PFSK-1 (cell line): ENCODE measurements around the gene XYLT1.

Experiments
- FOXP2 ChIP-seq: optimal IDR thresholded peaks from 2 replicates; pipeline ENCODE3; 2011; ENCODE audit warnings: borderline replicate concordance, control low read depth, inconsistent platforms; ENCODE audit not compliant: insufficient read depth; ENCODE audit errors: extremely low read length, extremely low read depth
- POLR2AphosphoS5 ChIP-seq: IDR thresholded peaks from 2 replicates; pipeline ENCODE4 v1.6.1; 2012; ENCODE audit warnings: low read depth, mild to moderate bottlenecking, control low read depth, low read length, moderate library complexity
- SIN3A ChIP-seq: IDR thresholded peaks from 2 replicates; pipeline ENCODE4 v1.6.1; 2012; ENCODE audit warnings: mild to moderate bottlenecking, low read length, moderate library complexity, borderline replicate concordance; ENCODE audit not compliant: insufficient read depth
- TAF1 ChIP-seq: IDR thresholded peaks from 2 replicates; pipeline ENCODE4 v1.6.1; 2012; ENCODE audit warnings: low read length, control low read depth, borderline replicate concordance; ENCODE audit not compliant: insufficient read depth
- TF ChIP-seq, protein P1 (sequence below), 2 experiments: IDR thresholded peaks; 2 replicates each; pipeline versions ENCODE4 v1.6.1 to v1.8.0; 2011 to 2012; ENCODE audit warnings: low read depth in 2 of 2, low read length in 2 of 2, control low read depth in 1 of 2, inconsistent platforms in 1 of 2, mild to moderate bottlenecking in 1 of 2, moderate library complexity in 1 of 2; ENCODE audit not compliant: insufficient read depth in 1 of 2

Gene XYLT1

DNA sequence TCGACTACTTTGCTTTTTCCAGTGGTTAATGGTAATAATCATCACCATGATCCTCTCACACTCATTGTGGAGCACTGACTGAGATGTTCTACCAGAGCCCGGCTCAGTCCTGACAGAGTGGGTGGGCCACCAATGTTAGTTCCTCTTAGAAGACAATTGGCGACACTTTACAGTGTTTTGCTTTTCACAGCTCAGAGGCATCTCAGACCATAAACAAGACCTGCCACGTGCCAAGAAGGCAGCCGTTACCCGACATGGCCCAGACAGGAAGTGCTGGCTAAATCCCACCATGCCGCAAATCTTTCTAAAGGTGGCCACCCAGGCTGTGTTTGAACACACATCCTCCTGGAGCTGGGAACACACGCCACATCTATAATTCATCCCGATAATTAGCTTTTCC is 103.7 kb downstream of the XYLT1 start:
- no peak for TF ChIP-seq FOXP2
- TF ChIP-seq SIN3A, result no peak
- TF ChIP-seq, protein P1, sequence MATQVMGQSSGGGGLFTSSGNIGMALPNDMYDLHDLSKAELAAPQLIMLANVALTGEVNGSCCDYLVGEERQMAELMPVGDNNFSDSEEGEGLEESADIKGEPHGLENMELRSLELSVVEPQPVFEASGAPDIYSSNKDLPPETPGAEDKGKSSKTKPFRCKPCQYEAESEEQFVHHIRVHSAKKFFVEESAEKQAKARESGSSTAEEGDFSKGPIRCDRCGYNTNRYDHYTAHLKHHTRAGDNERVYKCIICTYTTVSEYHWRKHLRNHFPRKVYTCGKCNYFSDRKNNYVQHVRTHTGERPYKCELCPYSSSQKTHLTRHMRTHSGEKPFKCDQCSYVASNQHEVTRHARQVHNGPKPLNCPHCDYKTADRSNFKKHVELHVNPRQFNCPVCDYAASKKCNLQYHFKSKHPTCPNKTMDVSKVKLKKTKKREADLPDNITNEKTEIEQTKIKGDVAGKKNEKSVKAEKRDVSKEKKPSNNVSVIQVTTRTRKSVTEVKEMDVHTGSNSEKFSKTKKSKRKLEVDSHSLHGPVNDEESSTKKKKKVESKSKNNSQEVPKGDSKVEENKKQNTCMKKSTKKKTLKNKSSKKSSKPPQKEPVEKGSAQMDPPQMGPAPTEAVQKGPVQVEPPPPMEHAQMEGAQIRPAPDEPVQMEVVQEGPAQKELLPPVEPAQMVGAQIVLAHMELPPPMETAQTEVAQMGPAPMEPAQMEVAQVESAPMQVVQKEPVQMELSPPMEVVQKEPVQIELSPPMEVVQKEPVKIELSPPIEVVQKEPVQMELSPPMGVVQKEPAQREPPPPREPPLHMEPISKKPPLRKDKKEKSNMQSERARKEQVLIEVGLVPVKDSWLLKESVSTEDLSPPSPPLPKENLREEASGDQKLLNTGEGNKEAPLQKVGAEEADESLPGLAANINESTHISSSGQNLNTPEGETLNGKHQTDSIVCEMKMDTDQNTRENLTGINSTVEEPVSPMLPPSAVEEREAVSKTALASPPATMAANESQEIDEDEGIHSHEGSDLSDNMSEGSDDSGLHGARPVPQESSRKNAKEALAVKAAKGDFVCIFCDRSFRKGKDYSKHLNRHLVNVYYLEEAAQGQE (IDR thresholded peaks at IDR 0.05; ENCODE audit: insufficient read depth in 1 of 2, low read depth in 2 of 2, low read length in 2 of 2), result no peak
- TF ChIP-seq TAF1, result no peak
- TF ChIP-seq POLR2AphosphoS5, result no peak

GRCh38 chr16:17366299-17366961 is 104.3 kb downstream of the XYLT1 start:
- TF ChIP-seq SIN3A, result no peak
- no peak for TF ChIP-seq POLR2AphosphoS5
- no peak for TF ChIP-seq FOXP2
- no peak for TF ChIP-seq TAF1
- TF ChIP-seq, protein P1 (IDR thresholded peaks at IDR 0.05; ENCODE audit: insufficient read depth in 1 of 2, low read depth in 2 of 2, low read length in 2 of 2), result no peak

DNA sequence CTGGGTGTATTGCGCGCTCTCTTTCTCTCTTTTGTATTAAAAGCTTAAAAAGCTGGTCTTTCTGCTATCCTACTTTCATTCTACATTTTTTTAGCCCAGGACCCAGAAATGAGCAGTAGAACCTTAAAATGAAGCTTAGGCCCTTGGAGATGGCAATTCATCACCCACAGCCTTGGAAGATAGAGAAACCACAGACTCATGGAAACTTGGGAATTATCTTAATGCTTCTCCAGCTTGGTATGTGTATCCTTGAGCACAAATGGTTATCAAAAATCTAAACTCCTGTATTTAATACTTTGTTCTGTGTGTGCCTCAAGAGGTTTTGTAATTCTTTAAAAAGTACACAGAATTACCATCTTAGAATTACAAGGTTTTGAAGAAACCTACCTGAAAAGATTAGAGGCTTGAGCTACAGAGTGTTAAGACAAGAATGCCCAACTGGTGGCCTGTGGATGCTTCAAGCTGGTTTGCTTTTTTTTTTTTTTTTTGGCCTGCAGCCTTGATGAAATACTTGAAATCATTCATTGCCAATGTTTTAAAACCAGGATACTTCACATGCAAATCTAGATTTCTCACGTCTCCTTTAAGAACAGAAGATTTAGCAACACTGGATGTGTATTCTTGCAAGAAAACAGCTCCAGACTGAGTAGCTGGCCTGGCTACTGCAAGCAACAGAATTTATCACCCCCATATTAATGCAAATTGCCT is 105.0 kb downstream of the XYLT1 start:
- TF ChIP-seq SIN3A, result no peak

DNA sequence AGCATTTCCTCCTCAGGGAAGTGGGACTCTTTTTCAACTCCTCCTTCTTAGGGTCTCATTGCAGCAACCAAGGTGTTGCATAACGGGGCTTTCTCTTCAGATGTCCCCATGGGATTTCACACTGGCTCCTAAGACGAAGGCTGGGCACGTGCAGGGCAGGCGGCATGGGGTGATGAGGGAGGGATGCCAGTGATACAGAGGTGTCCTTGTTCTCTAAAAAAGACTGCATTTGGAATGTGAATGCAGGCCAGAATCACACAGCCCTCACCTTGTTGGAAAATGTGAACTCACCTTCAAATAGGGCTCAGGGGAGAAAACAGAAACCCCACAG is 105.6 kb downstream of the XYLT1 start:
- no peak for TF ChIP-seq POLR2AphosphoS5
- TF ChIP-seq, protein P1 (IDR thresholded peaks at IDR 0.05; ENCODE audit: insufficient read depth in 1 of 2, low read depth in 2 of 2, low read length in 2 of 2), result no peak
- no peak for TF ChIP-seq SIN3A
- TF ChIP-seq FOXP2, result no peak
- no peak for TF ChIP-seq TAF1

DNA sequence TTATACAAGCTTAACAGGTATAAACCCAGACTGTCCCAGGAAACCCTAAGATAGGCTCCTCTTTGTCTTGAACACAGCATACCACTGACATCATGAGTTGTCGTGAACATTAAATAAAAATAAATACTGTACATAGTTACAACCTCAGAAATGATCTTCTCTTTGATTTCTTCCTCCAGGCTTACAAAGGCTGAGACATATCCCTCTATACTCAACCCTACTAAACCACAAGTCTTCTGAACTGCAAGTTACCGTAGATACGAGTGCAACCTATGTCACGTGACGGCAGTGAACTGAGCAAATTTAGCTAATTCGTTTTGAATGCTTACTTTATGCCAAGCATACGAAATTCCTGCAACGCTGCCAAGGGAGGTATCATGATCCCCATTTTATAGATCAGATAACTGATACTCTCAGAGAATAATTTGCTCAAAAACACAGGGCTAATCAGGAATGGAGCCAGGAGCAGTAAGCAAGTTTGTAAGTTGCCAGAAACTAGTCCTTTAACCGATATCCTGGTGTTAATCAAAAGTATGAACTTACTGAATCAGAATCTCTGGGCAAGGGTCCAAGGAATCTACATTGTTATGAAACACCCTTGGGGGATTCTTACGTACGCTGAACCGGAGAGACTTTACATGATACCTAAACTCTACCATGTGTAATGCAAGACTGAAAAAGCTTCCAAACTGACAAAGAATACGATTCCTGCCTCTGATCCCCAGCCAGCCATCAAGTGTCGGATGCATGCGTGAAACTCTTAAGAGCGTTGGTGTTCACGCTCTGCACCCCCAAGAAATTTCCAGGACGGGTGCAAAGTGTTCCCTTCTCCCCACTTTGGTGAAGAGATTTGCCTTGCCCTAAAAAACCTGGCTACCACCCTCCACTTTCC is 106.2 kb downstream of the XYLT1 start:
- TF ChIP-seq FOXP2 (no peak), SIN3A (no peak), TAF1 (no peak)
- TF ChIP-seq, protein P1 (IDR thresholded peaks at IDR 0.05; ENCODE audit: insufficient read depth in 1 of 2, low read depth in 2 of 2, low read length in 2 of 2), result no peak
